Measurements from ENCODE around the gene SUPT3H. TPM values are rescaled to one million over a fixed set of nuclear protein-coding genes. Genes with fewer than 3 reads are reported as not detected.

The SUPT3H gene
- total RNA-seq, 4 donors from 2014 or later = 1.1 to 4.7 (median 3.7) TPM

- peak; percentile 69 to 79 for DNase-seq (ENCODE audit: low spot score in 2 of 2)
- Histone ChIP-seq H3K4me1 (peaks cover 47% of the 10 kb centered on the region), H3K36me3 (no peaks in the 10 kb centered on the region), H3K9me3 (no peaks in the 10 kb centered on the region), H3K27ac (peak overlapping the region; percentile 81), H3K27me3 (peaks cover 59% of the 10 kb centered on the region), H3K4me3 (peak overlapping the region; percentile 77)
- no peak for TF ChIP-seq CTCF (IDR thresholded peaks at IDR 0.05)
- no peak for TF ChIP-seq POLR2A (IDR thresholded peaks at IDR 0.05)
- no peak for TF ChIP-seq EP300 (IDR thresholded peaks at IDR 0.05)
- no peak for TF ChIP-seq POLR2AphosphoS5 (IDR thresholded peaks at IDR 0.05)
- under 1% methylated on average over 24 of the region's 62 CpGs for WGBS
Observed at GRCh38 chr6:45423111-45423823, 45.5 kb upstream of the SUPT3H start.

GRCh38 chr6:45422503-45423110 is 44.9 kb upstream of the SUPT3H start:
- Histone ChIP-seq H3K9me3 (no peaks in the 10 kb centered on the region), H3K27ac (peak overlapping the region; percentile 81), H3K4me1 (peaks cover 47% of the 10 kb centered on the region), H3K27me3 (peaks cover 66% of the 10 kb centered on the region), H3K4me3 (peak overlapping the region; percentile 77), H3K36me3 (no peaks in the 10 kb centered on the region)
- DNase-seq (ENCODE audit: low spot score in 2 of 2) = peak in 1 of 2 donors; percentile 75
- TF ChIP-seq POLR2A (IDR thresholded peaks at IDR 0.05) (no peak), CTCF (IDR thresholded peaks at IDR 0.05) (no peak), POLR2AphosphoS5 (IDR thresholded peaks at IDR 0.05) (no peak), EP300 (IDR thresholded peaks at IDR 0.05) (no peak)
- 1% methylated on average over 20 of the region's 55 CpGs for WGBS

- H3K4me1 ChIP-seq = peaks cover 47% of the 10 kb centered on the region
- peaks cover 70% of the 10 kb centered on the region for H3K27me3 ChIP-seq
- peak overlapping the region; percentile 77 for H3K4me3 ChIP-seq
- WGBS = under 1% methylated on average over 62 of the region's 83 CpGs
- peak overlapping the region; percentile 81 for H3K27ac ChIP-seq
- peak; percentile 76 to 83 for DNase-seq (ENCODE audit: low spot score in 2 of 2)
- TF ChIP-seq POLR2A (IDR thresholded peaks at IDR 0.05) (no peak), POLR2AphosphoS5 (IDR thresholded peaks at IDR 0.05) (no peak), CTCF (IDR thresholded peaks at IDR 0.05) (no peak), EP300 (IDR thresholded peaks at IDR 0.05) (no peak)
- H3K9me3 ChIP-seq = no peaks in the 10 kb centered on the region
- no peaks in the 10 kb centered on the region for H3K36me3 ChIP-seq
Observed at GRCh38 chr6:45421709-45422502, 44.2 kb upstream of the SUPT3H start.

- WGBS = 18% methylated on average over 18 of the region's 19 CpGs
- peak overlapping the region; percentile 77 for H3K4me3 ChIP-seq
- H3K4me1 ChIP-seq = peaks cover 47% of the 10 kb centered on the region
- peaks cover 78% of the 10 kb centered on the region for H3K27me3 ChIP-seq
- no peak for DNase-seq (ENCODE audit: low spot score in 2 of 2)
- no peak for TF ChIP-seq POLR2A (IDR thresholded peaks at IDR 0.05)
- TF ChIP-seq EP300 (IDR thresholded peaks at IDR 0.05) = no peak
- TF ChIP-seq CTCF (IDR thresholded peaks at IDR 0.05) = no peak
- no peak for TF ChIP-seq POLR2AphosphoS5 (IDR thresholded peaks at IDR 0.05)
- H3K36me3 ChIP-seq = no peaks in the 10 kb centered on the region
- peak overlapping the region; percentile 45 for H3K27ac ChIP-seq
- no peaks in the 10 kb centered on the region for H3K9me3 ChIP-seq
Observed at GRCh38 chr6:45420909-45421708, 43.4 kb upstream of the SUPT3H start.
